Measurements from ENCODE around the gene ST6GALNAC5. TPM values are rescaled to one million over a fixed set of nuclear protein-coding genes. Genes with fewer than 3 reads are reported as not detected.

ST6GALNAC5 gene
- total RNA-seq, 4 donors from 2014 or later = 3.6 to 23.4 (median 11.0) TPM

GRCh38 chr1:77031106-77031662, 163.9 kb downstream of the ST6GALNAC5 start:
- Histone ChIP-seq H3K27ac (no peak overlapping the region), H3K4me3 (no peak overlapping the region), H3K4me1 (no peaks in the 10 kb centered on the region)

GRCh38 chr1:77036560-77036959, 169.3 kb downstream of the ST6GALNAC5 start:
- Histone ChIP-seq H3K27me3 (no peaks in the 10 kb centered on the region), H3K27ac (no peak overlapping the region), H3K4me1 (peaks cover 0 to 4% (median 0%) of the 10 kb centered on the region in 3 donors), H3K36me3 (no peaks in the 10 kb centered on the region), H3K4me3 (no peak overlapping the region), H3K9me3 (no peaks in the 10 kb centered on the region)
- no peak for ATAC-seq
- 51 to 79% methylated on average over 2 of the region's 2 CpGs for WGBS, 2 donors (ENCODE audit: low coverage in 1 of 2)
- TF ChIP-seq POLR2AphosphoS5 (IDR thresholded peaks at IDR 0.05) (no peak), POLR2A (IDR thresholded peaks at IDR 0.05) (no peak)
- TF ChIP-seq, protein P1, sequence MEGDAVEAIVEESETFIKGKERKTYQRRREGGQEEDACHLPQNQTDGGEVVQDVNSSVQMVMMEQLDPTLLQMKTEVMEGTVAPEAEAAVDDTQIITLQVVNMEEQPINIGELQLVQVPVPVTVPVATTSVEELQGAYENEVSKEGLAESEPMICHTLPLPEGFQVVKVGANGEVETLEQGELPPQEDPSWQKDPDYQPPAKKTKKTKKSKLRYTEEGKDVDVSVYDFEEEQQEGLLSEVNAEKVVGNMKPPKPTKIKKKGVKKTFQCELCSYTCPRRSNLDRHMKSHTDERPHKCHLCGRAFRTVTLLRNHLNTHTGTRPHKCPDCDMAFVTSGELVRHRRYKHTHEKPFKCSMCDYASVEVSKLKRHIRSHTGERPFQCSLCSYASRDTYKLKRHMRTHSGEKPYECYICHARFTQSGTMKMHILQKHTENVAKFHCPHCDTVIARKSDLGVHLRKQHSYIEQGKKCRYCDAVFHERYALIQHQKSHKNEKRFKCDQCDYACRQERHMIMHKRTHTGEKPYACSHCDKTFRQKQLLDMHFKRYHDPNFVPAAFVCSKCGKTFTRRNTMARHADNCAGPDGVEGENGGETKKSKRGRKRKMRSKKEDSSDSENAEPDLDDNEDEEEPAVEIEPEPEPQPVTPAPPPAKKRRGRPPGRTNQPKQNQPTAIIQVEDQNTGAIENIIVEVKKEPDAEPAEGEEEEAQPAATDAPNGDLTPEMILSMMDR (IDR thresholded peaks at IDR 0.05) = no peak

More at GRCh38 chr1:77031106-77031662, 163.9 kb downstream of the ST6GALNAC5 start:
- no peak for TF ChIP-seq POLR2A (IDR thresholded peaks at IDR 0.05)
- no peak for TF ChIP-seq EP300 (IDR thresholded peaks at IDR 0.05)
- TF ChIP-seq, protein P1 (IDR thresholded peaks at IDR 0.05) = no peak
- TF ChIP-seq POLR2AphosphoS5 (IDR thresholded peaks at IDR 0.05) = no peak
- no peaks in the 10 kb centered on the region for H3K9me3 ChIP-seq
- ATAC-seq = no peak
- WGBS, 2 donors (ENCODE audit: low coverage in 1 of 2) = 25 to 28% methylated on average over 3 of the region's 3 CpGs
- H3K27me3 ChIP-seq = no peaks in the 10 kb centered on the region
- H3K36me3 ChIP-seq = no peaks in the 10 kb centered on the region

DNA sequence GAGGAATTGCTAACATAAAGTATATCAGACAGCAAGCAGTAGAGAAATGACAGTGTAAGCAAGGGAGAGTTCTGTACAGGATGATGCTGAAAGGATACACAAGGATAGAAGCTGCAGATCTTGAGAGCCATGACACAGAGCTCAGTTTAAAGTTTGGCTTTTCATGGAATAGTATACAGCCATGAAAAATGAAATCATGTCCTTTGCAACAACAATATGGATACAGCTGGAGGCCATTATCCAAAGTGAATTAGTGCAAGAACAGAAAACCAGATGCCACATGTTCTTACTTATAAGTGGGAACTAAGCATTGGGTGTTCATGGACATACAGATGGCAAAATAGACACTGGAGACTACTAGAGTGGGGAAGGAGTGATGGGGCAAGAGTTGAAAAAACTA, 169.8 kb downstream of the ST6GALNAC5 start:
- Histone ChIP-seq H3K4me1 (peaks cover 0 to 4% (median 0%) of the 10 kb centered on the region in 3 donors), H3K27me3 (no peaks in the 10 kb centered on the region), H3K4me3 (no peak overlapping the region), H3K9me3 (no peaks in the 10 kb centered on the region), H3K36me3 (no peaks in the 10 kb centered on the region), H3K27ac (no peak overlapping the region)
- TF ChIP-seq, protein P1 (IDR thresholded peaks at IDR 0.05) = no peak
- no peak for TF ChIP-seq POLR2AphosphoS5 (IDR thresholded peaks at IDR 0.05)
- TF ChIP-seq EP300 (IDR thresholded peaks at IDR 0.05) = no peak
- TF ChIP-seq POLR2A (IDR thresholded peaks at IDR 0.05) = no peak
- ATAC-seq = no peak

GRCh38 chr1:77038000-77038399, 170.7 kb downstream of the ST6GALNAC5 start:
- H3K4me1 ChIP-seq = peaks cover 0 to 4% (median 0%) of the 10 kb centered on the region in 3 donors
- H3K27ac ChIP-seq = no peak overlapping the region
- no peaks in the 10 kb centered on the region for H3K27me3 ChIP-seq
- TF ChIP-seq, protein P1 (IDR thresholded peaks at IDR 0.05) = no peak
- TF ChIP-seq EP300 (IDR thresholded peaks at IDR 0.05) = no peak
- no peak for TF ChIP-seq POLR2A (IDR thresholded peaks at IDR 0.05)
- no peak for TF ChIP-seq POLR2AphosphoS5 (IDR thresholded peaks at IDR 0.05)
- no peak overlapping the region for H3K4me3 ChIP-seq
- WGBS, 2 donors (ENCODE audit: low coverage in 1 of 2) = 25% methylated on average over 1 of the region's 1 CpG; no CpG with 5 or more reads in 1 of the 2 donors
- no peak for ATAC-seq
- H3K9me3 ChIP-seq = no peaks in the 10 kb centered on the region
- no peaks in the 10 kb centered on the region for H3K36me3 ChIP-seq

- H3K4me1 ChIP-seq = peaks cover 0 to 4% (median 0%) of the 10 kb centered on the region in 3 donors
- no peaks in the 10 kb centered on the region for H3K9me3 ChIP-seq
- ATAC-seq = no peak
- 40% methylated on average over 1 of the region's 1 CpG; no CpG with 5 or more reads in 1 of the 2 donors for WGBS, 2 donors (ENCODE audit: low coverage in 1 of 2)
- H3K4me3 ChIP-seq = no peak overlapping the region
- no peaks in the 10 kb centered on the region for H3K27me3 ChIP-seq
- H3K36me3 ChIP-seq = no peaks in the 10 kb centered on the region
- H3K27ac ChIP-seq = peak overlapping the region in 3 of 4 donors; percentile 25 to 66 (median 58)
- TF ChIP-seq POLR2AphosphoS5 (IDR thresholded peaks at IDR 0.05) (no peak), POLR2A (IDR thresholded peaks at IDR 0.05) (no peak), EP300 (IDR thresholded peaks at IDR 0.05) (no peak)
- TF ChIP-seq, protein P1 (IDR thresholded peaks at IDR 0.05) = no peak
Measured at GRCh38 chr1:77039111-77039510, 171.8 kb downstream of the ST6GALNAC5 start.
